GM18519 (cell line): Measurements from ENCODE around the gene DNLZ.

ENCODE experiments used
- ATAC-seq: cut with Tn5 transposase; IDR thresholded peaks from one replicate; pipeline ENCODE4 v1.9.1; 2021; ENCODE audit warnings: mild to moderate bottlenecking, moderate library complexity; ENCODE audit not compliant: unreplicated experiment, low FRiP score

Gene DNLZ

DNA sequence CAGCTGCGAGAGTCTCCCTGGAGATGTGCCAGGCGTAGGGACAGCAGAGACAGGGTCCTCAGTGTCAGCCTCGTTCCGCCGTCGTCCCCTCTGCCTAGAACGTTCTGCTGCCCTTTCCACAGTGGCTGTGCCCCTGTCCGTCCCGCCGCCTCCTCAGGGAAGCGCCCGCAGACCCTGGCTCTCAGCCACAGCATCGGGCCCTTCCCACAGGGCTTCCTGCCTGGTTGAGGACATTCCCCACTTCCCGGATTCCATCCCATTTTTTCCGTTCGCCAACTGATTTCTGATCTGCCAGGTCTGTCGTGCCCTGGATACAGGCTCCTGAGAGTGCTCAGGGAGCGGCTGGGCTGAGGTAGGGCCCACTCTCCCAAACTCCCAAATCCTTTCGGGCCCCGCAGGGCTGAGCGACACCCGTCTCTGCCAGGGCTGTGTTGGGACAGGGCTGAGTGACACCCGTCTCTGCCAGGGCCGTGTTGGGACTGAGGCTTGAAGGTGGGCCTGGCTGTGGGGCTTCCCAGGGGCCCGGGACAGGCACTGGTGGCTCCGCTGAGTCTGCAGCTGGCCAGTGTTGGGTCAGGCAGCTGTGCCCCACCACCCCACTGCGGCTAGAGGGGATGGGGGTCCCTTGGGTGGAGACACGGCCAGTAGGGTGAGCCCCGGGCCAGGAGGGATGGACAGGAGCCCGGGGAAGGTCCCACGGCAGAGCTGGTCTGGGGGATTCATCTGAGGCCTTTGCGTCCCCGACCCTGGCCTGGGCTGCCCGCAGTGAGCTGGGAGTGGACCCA, 15.9 kb downstream of the DNLZ start:
- ATAC-seq = no peak

GRCh38 chr9:136346927-136347465, 16.5 kb downstream of the DNLZ start:
- no peak for ATAC-seq

DNA sequence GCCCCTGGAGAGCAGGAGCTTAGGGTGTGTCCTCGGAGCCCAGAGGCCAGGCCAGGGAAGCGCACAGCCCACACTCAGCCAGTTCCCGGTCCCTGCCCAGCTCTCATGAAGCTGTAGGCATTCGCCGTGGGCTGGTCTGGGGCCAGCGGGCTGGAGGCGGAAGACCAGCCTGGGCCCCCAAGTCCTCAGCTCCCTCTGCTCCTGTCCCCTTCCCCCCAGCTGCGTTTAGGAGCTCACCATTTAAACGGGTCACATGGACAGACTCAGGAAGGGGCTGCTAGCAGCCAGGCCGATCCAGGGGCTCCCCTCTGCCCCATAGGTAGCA, 17.4 kb downstream of the DNLZ start:
- no peak for ATAC-seq

GRCh38 chr9:136345281-136346156, 18.0 kb downstream of the DNLZ start:
- no peak for ATAC-seq

- no peak for ATAC-seq
Measured at GRCh38 chr9:136344544-136345280, 18.8 kb downstream of the DNLZ start.

- no peak for ATAC-seq
Measured at GRCh38 chr9:136343884-136344269, 19.7 kb downstream of the DNLZ start.

DNA sequence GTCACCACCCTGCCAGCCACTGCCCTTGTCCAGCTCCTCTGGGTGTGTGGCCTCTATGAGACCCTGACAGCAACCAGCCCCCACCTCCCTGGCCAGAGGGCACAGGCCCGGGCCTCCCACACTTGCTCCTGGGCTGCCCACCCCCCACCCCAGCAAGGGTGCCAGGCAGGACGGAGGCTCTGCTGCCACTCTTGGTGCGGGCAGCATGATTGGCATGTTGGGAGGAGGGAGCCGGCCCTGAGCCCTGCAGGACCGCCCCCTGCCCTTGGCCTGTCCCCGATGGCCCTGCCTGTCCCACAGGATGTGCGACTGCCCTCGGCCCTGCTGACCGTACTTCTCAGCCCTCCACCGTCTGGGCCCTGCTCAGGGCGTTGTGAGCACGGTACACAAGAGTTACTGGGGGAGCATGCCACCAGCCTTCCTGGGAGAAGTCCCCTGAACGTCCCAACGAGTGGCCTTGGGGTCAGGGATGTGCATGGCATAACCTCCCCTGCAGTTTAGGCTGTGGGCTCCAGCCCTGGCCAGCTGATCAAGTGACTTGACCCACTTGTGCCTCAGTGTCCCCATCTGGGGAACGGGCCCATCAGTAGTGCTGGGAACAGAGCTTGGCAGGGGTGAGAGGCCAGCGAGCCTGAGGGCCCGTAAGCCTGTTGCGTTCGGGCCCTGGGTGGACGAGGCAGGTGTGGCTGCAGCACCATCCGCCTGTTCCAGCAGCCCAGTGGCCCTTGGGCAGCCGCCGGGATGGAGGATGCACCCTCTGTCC, 20.2 kb downstream of the DNLZ start:
- ATAC-seq = no peak

DNA sequence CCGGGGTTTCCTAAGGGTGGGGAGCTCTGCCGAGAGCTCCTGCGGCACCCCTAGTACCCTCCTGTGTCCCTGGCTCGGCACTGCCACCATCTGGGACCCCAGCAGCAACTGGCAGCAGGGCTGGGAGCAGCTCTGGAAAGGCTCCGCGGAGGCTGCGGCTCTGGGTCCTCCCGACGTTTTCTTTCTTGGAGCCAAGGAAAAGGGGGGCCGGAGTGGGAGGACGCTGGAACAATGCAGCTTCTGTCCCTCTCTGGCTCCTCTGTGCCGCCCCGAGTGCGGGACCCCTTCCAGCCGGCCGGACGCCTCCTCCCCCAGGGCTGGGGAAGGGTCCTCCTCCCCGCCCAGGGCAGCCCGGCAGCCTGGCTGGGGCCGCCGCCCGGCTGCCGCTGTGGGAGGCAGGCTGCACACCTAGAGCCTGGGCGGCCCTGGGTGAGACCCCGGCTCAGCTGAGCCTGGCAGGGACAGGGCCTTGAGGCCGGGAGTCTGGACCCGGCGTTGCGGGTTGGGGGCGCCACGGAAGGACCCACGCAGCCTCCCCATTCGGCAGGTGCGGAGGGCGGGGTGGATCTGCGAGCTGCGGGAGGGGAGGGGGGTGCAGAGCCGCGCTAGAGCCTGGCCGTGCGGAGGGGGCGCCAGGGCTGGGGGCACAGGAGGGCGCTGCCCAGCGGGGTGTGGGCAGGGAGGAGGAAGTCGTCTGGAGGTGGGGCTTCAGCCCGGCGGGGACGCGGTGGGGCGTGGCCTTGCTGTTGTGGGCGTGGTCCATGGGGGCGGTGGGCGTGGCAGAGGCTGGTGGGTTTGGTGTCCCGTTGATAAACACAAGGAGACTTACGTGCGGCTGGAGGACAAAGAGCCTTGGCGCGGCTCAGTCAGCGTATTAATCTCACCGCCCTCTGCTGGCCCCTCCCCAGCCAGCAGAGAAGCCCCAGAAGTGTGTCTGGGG, 21.1 kb downstream of the DNLZ start:
- no peak for ATAC-seq

DNA sequence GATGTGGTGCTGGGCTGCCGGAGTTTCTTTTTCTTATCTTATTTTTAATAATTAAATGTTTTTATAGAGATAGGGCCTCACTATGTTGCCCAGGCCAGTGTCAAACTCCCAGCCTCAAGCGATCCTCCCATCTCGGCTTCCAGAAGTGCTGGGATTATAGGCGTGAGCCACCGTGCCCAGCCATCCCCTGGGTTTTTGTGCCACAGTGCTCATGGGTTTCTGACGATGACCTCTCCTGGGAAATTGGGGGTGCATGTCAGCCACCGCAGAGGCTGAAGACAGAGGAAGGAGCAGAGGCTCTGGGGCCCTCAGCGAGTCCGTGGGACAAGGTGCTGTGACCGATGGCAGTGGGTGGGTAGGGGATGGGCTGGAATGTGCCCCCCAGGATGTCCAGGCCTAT, 21.8 kb downstream of the DNLZ start:
- ATAC-seq = no peak

- no peak for ATAC-seq
Measured at GRCh38 chr9:136341042-136341655, 22.4 kb downstream of the DNLZ start.

- no peak for ATAC-seq
Measured at GRCh38 chr9:136340356-136341041, 23.0 kb downstream of the DNLZ start.

DNA sequence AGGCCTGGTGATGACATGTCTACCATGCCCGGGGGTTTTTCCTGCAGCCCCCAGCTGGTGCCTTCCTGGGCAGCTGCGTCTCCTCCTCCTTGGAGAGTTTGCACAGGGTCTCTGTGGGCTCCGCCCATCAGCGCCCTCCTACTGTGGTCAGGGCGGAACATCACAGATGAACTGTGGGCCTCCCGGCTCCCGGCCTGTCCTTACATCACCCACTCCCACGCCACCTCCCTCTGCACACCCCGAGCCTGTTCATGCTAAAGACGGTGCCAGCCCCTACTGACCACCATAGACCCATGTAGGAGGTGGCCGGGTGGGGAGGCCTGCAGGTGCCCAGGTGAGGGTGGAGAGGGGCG, 23.6 kb downstream of the DNLZ start:
- no peak for ATAC-seq

DNA sequence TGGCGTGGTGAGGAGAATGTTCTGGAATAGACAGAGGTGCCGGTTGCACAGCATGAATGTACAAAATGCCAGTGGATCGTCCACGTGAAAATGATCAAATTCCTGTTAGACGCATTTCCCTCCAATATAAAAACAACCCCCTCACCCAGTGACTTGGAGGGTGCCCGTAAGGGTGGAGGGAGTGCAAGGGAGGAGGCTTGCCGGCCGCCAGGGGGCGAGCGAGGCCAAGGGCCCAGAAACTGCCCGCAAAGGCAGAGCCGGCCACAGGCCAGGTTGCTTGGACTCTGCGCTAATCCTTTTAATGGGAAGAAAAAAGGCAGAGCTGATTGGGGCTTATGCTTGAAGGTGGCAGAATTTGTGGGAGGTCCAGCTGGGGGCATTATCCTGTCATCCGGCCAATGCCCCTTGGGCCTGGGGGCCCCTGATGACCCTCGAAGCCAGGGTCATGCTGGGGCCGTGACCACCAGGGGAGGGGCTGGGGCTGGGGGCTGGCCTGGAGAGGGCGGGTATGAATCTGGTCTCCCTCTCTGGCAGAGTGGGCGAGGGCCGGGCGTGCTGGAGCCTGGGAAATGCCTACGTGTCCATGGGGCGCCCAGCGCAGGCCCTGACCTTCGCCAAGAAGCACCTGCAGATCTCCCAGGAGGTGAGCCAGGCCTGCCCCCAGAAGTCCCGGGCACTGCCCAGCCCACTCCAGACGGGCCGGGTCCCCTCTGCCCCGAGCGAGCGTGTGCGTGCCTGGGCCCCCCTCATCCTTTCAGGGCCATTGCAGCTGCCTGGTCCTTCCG, 24.2 kb downstream of the DNLZ start:
- ATAC-seq = no peak

DNA sequence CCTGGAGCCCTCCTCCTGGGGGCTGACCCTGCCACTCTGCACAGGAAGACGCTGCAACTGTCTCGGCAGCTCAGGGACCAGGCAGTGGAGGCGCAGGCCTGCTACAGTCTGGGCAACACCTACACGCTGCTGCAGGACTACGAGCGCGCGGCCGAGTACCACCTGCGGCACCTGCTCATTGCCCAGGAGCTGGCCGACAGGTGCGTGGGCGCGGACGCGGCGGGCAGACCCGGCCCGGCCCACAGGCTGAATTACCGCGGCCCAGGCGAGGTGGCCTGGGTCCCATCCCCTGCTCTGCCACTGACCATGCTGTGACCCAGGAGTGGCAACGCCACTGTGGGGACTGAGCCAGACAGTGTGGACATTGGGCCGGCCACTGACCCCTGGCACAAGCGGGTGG, 25.0 kb downstream of the DNLZ start:
- ATAC-seq = no peak

DNA sequence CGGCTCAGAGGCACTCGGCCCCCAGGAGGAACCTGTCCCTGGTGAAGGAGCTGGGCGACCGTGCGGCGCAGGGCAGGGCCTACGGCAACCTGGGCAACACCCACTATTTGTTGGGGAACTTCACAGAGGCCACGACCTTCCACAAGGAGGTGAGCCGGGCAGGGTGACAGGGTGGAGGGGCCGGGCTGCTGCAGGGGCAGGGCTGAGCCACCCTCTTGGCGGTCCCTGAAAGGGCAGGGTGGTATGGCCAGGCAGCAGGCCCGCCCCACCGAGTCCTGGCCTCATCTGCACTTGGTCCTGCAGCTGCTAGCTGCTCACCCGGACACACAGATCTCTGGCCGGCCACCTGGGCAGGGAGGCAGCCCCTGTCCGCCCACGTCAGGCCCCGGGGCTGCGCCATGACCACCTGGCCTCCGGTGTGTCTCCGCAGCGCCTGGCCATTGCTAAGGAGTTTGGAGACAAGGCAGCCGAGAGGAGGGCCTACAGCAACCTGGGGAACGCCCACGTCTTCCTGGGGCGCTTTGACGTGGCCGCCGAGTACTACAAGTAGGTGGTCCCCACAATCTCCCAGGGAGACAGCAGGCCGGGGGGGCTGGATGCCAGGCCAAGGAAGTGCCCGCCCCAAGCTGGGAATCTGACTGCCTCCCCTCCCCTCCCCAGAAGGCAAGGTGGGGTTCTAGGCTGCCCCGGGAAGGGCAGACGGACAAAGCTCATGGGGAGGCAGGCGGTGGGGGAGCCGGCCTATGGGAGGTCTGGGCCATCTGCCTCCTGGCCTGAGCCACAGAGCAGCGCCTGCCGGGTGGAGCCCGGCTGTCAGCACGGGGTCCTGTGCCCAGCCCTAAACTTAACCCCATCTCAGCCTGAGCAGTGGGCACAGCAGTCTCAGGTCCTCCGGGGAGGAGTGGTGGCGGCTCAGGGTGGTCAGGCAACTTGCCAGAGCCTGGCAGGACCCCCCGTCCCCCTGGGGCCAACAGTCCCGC, 25.8 kb downstream of the DNLZ start:
- ATAC-seq = no peak

- no peak for ATAC-seq
Measured at GRCh38 chr9:136336881-136337280, 26.7 kb downstream of the DNLZ start.
